ENCODE measurements around the gene SPIRE2.
"Not testable (repeated sequence)": the region's sequence is repeated elsewhere in the genome, so short reads cannot be mapped to it uniquely, and the experiment has no call there.

SPIRE2 gene

DNA sequence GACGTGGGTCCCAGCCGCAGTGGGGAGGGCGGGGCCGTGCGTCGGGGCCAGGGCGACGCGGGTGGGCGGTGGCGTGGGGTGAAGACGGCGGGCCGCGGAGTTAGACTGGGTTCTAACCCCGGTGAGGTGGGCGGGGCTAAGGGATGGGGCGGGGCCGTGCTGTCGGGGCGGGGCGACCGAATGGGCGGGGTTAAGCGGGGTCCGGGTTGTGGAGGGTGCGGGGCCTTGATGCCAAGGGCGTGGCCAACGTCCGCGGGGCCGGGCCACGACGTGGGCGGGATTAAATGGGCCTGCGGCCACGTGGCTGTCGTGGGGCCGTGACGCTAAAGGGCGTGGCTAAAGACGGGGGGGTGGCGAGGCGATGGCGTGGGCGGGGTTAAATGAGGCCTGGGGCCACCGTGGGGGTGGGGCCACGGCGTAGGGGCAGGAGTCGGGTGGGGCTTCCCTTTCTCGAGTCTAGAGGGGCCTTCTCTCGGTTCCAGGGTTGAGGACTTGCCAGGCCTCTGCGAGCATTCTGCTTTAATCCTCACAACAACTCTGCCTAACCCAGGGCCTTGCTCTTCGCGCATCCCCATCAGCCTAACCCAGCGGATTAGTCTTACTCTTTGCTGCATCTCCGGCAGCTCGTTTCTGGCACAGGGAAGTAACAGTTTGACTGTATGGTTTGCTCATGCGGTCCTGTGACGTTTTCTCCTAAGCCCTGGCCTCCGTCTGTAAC is 45.9 kb downstream of the SPIRE2 start:
- POLR2A ChIA-PET: interaction anchor here (0.6 to 1.8 kb wide), 4 partner anchors 11 to 366 kb away, joined by 3 to 7 read pairs (median 4); partner anchors contain the start of gene SPG7
- TF ChIP-seq, protein P1, sequence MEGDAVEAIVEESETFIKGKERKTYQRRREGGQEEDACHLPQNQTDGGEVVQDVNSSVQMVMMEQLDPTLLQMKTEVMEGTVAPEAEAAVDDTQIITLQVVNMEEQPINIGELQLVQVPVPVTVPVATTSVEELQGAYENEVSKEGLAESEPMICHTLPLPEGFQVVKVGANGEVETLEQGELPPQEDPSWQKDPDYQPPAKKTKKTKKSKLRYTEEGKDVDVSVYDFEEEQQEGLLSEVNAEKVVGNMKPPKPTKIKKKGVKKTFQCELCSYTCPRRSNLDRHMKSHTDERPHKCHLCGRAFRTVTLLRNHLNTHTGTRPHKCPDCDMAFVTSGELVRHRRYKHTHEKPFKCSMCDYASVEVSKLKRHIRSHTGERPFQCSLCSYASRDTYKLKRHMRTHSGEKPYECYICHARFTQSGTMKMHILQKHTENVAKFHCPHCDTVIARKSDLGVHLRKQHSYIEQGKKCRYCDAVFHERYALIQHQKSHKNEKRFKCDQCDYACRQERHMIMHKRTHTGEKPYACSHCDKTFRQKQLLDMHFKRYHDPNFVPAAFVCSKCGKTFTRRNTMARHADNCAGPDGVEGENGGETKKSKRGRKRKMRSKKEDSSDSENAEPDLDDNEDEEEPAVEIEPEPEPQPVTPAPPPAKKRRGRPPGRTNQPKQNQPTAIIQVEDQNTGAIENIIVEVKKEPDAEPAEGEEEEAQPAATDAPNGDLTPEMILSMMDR (IDR thresholded peaks at IDR 0.05; ENCODE audit: control extremely low read depth, extremely low read depth, low read depth, missing control alignments): no peak
- CTCF ChIA-PET: interaction anchor here (1.0 to 7.6 kb wide), 5 partner anchors 13 to 173 kb away, joined by 3 to 67 read pairs (median 8); no protein-coding TSS in a partner anchor
- DNase-seq (ENCODE audit: extremely low spot score): peak; percentile 98

DNA sequence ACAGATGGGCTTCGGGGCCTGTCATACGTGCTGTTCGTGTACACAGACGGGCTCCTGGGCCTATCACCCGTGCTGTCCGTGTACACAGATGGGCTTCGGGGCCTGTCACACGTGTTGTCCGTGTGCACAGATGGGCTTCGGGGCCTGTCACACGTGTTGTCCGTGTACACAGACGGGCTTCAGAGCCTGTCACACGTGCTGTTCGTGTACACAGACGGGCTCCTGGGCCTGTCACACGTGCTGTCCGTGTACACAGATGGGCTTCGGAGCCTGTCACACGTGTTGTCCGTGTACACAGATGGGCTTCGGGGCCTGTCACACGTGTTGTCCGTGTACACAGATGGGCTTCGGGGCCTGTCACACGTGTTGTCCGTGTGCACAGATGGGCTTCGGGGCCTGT is 50.8 kb downstream of the SPIRE2 start:
- POLR2A ChIA-PET: interaction anchor here (0.5 kb wide), 1 partner anchor 32 kb away, joined by 3 read pairs; no protein-coding TSS in a partner anchor
- CTCF ChIA-PET; DNase-seq (ENCODE audit: extremely low spot score): not testable (repeated sequence)

DNA sequence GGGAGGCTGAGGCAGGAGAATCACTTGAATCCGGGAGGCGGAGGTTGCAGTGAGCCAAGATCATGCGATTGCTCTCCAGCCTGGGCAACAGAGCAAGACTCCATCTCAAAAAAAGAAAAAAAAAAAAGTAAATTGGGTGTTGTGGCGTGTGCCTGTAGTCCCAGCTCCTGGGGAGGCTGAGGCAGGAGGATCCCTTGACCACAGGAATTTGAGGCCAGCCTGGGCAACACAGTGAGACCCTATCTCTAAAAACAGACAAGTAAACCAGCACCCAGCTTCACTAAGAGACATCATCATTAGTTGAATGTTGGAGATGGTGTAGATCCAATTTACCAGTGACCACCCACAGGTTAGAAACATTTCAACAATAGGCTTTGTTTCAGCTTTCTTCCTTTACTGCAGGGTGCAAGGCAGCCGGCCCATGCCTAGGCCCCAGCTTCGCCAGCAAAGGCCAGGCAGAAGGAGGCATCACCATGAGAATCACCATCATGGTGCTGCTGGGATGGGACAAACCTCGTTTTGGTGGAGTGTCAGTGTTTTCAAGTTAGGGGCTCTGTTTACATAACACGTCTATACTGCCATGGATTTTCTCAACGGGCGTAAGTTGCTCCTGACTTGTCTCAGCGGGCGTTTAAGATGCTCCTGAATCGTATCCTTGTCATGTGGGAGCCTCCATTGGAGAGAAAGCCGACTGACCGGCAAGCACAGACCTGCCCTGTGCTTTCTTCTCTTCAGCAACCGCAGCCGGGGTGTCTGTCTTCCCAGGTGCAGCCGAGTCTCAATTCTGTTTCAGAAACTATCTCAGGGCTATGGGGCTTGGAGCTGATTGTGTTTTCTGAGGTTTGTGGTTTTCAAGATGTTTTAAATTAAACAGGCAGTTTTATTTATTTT is 52.4 kb downstream of the SPIRE2 start:
- ChIA-PET CTCF (interaction anchor here (0.9 kb wide), 1 partner anchor 28 kb away, joined by 3 read pairs; no protein-coding TSS in a partner anchor), POLR2A (no interaction called here)
- TF ChIP-seq, protein P1 (IDR thresholded peaks at IDR 0.05; ENCODE audit: control extremely low read depth, extremely low read depth, low read depth, missing control alignments): no peak
- DNase-seq (ENCODE audit: extremely low spot score): no peak

DNA sequence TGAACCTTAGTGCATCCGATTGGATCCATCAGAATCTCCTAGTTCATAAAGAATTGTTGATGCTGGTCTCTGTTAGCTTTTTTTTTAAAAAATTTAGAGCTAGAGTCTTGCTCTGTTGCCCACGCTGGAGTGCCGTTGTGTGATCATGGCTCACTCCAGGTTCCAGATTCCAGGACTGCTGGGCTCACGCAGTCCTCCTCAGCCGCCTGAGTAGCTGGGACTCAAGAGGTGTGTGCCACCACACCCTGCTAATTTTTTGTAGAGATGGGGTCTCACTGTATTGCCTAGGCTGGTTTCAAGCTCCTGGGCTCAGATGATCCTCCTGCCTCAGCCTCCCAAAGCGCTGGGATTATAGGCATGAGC is 53.1 kb downstream of the SPIRE2 start:
- TF ChIP-seq, protein P1 (IDR thresholded peaks at IDR 0.05; ENCODE audit: control extremely low read depth, extremely low read depth, low read depth, missing control alignments): no peak
- no peak for DNase-seq (ENCODE audit: extremely low spot score)
- CTCF ChIA-PET: interaction anchor here (0.9 kb wide), 1 partner anchor 27 kb away, joined by 3 read pairs; no protein-coding TSS in a partner anchor
- POLR2A ChIA-PET: no interaction called here

DNA sequence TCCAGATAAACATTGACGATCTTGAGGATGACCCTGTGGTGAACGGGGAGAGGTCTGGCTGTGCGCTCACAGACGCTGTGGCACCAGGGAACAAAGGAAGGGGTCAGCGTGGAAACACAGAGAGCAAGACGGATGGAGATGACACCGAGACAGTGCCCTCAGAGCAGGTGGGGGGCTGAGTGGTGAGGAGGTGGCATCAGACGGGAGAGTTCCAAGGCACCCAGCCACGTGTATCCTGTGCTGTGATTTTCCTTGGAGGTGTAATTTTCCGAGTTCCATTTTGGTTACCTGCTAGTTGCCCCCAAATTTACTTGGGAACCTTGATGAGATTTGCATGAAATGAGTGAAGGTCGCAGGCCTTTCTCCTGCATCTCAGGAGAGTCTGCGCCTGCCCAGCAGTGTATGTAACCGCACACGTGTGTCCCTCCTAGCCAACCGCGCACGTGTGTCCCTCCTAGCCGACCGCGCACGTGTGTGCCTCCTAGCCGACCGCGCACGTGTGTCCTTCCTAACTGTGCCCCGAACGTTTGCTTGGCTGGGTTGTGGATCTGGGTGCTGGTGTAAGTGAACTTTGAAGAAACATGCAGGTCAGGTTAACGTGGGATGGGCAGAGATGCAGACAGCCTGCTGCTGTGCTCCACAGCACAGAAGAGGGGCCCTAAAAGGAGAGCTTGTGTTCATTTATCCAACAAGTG is 55.2 kb downstream of the SPIRE2 start:
- DNase-seq (ENCODE audit: extremely low spot score): no peak
- ChIA-PET POLR2A (no interaction called here), CTCF (no interaction called here)
- TF ChIP-seq, protein P1 (IDR thresholded peaks at IDR 0.05; ENCODE audit: control extremely low read depth, extremely low read depth, low read depth, missing control alignments): no peak

DNA sequence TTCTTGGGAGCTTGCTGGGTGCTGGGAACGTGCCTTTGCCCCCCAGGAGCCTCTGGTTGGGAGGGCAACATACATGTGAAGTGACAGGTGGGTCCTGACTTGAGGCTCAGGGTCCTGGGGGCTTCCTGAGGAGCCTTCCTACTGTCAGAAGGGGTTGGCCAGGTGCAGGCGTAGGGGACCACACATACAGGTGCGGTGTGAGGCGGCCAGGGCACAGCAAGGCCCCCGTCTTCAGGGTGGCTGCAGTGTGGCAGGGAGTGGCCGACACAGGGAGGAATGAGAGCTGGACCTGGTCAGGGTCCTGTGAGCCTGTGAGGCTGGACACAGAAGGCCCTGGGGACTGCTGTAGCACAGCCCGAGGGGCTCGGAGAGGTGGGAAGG is 55.8 kb downstream of the SPIRE2 start:
- POLR2A ChIA-PET: no interaction called here
- CTCF ChIA-PET: no interaction called here
- DNase-seq (ENCODE audit: extremely low spot score): no peak
- TF ChIP-seq, protein P1 (IDR thresholded peaks at IDR 0.05; ENCODE audit: control extremely low read depth, extremely low read depth, low read depth, missing control alignments): no peak

Data from GM10248 (cell line).